HG02852 (cell line): Measurements from ENCODE around the gene PYGB.
"Not testable (repeated sequence)": the region's sequence is repeated elsewhere in the genome, so short reads cannot be mapped to it uniquely, and the experiment has no call there.

ENCODE experiments used
- ATAC-seq: cut with Tn5 transposase; IDR thresholded peaks from one replicate; pipeline ENCODE4 v1.9.1; 2021; ENCODE audit warnings: mild to moderate bottlenecking, moderate library complexity; ENCODE audit not compliant: unreplicated experiment

Gene PYGB

GRCh38 chr20:25325997-25326396, 78.1 kb downstream of the PYGB start:
- ATAC-seq = no peak

GRCh38 chr20:25327521-25328235, 79.8 kb downstream of the PYGB start:
- no peak for ATAC-seq

- ATAC-seq = no peak
These were observed 81.1 kb downstream of the PYGB start for GRCh38 chr20:25328954-25329498.

- not testable (repeated sequence) for ATAC-seq
These were observed 87.1 kb downstream of the PYGB start for GRCh38 chr20:25334972-25335371.

- ATAC-seq = no peak
These were observed 88.9 kb downstream of the PYGB start for GRCh38 chr20:25336561-25337422.

GRCh38 chr20:25338112-25339023, 90.5 kb downstream of the PYGB start:
- ATAC-seq = no peak

GRCh38 chr20:25339608-25340007, 91.7 kb downstream of the PYGB start:
- no peak for ATAC-seq

GRCh38 chr20:25340380-25340779, 92.5 kb downstream of the PYGB start:
- ATAC-seq = no peak

- no peak for ATAC-seq
These were observed 94.1 kb downstream of the PYGB start for GRCh38 chr20:25341716-25342680.

- no peak for ATAC-seq
These were observed 96.7 kb downstream of the PYGB start for GRCh38 chr20:25344634-25345033.

- no peak for ATAC-seq
These were observed 97.8 kb downstream of the PYGB start for GRCh38 chr20:25345721-25346120.

GRCh38 chr20:25346349-25346748, 98.5 kb downstream of the PYGB start:
- no peak for ATAC-seq
